ENCODE data around the gene AGBL1. TPM values are rescaled to one million over a fixed set of nuclear protein-coding genes. Genes with fewer than 3 reads are reported as not detected.

AGBL1 gene
- total RNA-seq, 1 donor from 2014 or later: 0.14 TPM

GRCh38 chr15:86062646-86063243 lies 16.9 kb upstream of the AGBL1 start:
- no peak for DNase-seq (ENCODE audit: low spot score)
- H3K36me3 Mint-ChIP-seq (ENCODE audit: low read depth): no peaks in the 10 kb centered on the region
- H3K9me3 Mint-ChIP-seq: no peaks in the 10 kb centered on the region
- no peaks in the 10 kb centered on the region for H3K27me3 Mint-ChIP-seq (ENCODE audit: low read depth)
- intact Hi-C loops (cut with micrococcal nuclease): no loop called here
- no peak overlapping the region for H3K27ac Mint-ChIP-seq
- H3K4me3 Mint-ChIP-seq (ENCODE audit: low read depth): no peak overlapping the region
- no peaks in the 10 kb centered on the region for H3K4me1 Mint-ChIP-seq (ENCODE audit: low read depth)

GRCh38 chr15:86063356-86064095 lies 16.1 kb upstream of the AGBL1 start:
- no peaks in the 10 kb centered on the region for H3K9me3 Mint-ChIP-seq
- no peak for DNase-seq (ENCODE audit: low spot score)
- no peaks in the 10 kb centered on the region for H3K27me3 Mint-ChIP-seq (ENCODE audit: low read depth)
- intact Hi-C loops (cut with micrococcal nuclease): no loop called here
- H3K4me1 Mint-ChIP-seq (ENCODE audit: low read depth): no peaks in the 10 kb centered on the region
- H3K27ac Mint-ChIP-seq: no peak overlapping the region
- H3K36me3 Mint-ChIP-seq (ENCODE audit: low read depth): no peaks in the 10 kb centered on the region
- no peak overlapping the region for H3K4me3 Mint-ChIP-seq (ENCODE audit: low read depth)

- Mint-ChIP-seq H3K27ac (no peak overlapping the region), H3K36me3 (ENCODE audit: low read depth) (no peaks in the 10 kb centered on the region), H3K27me3 (ENCODE audit: low read depth) (no peaks in the 10 kb centered on the region), H3K4me3 (ENCODE audit: low read depth) (no peak overlapping the region), H3K9me3 (no peaks in the 10 kb centered on the region), H3K4me1 (ENCODE audit: low read depth) (no peaks in the 10 kb centered on the region)
- intact Hi-C loops (cut with micrococcal nuclease): no loop called here
- DNase-seq (ENCODE audit: low spot score): no peak
Measured at GRCh38 chr15:86064326-86064725, 15.3 kb upstream of the AGBL1 start.

GRCh38 chr15:86066174-86066834 lies 13.4 kb upstream of the AGBL1 start:
- no peaks in the 10 kb centered on the region for H3K36me3 Mint-ChIP-seq (ENCODE audit: low read depth)
- no peak for DNase-seq (ENCODE audit: low spot score)
- H3K9me3 Mint-ChIP-seq: no peaks in the 10 kb centered on the region
- H3K27ac Mint-ChIP-seq: no peak overlapping the region
- no peaks in the 10 kb centered on the region for H3K27me3 Mint-ChIP-seq (ENCODE audit: low read depth)
- intact Hi-C loops (cut with micrococcal nuclease): no loop called here
- no peaks in the 10 kb centered on the region for H3K4me1 Mint-ChIP-seq (ENCODE audit: low read depth)
- H3K4me3 Mint-ChIP-seq (ENCODE audit: low read depth): no peak overlapping the region

GRCh38 chr15:86073281-86073680 lies 6.4 kb upstream of the AGBL1 start:
- no peak for DNase-seq (ENCODE audit: low spot score)
- Mint-ChIP-seq H3K27ac (no peak overlapping the region), H3K27me3 (ENCODE audit: low read depth) (no peaks in the 10 kb centered on the region), H3K4me1 (ENCODE audit: low read depth) (no peaks in the 10 kb centered on the region), H3K9me3 (no peaks in the 10 kb centered on the region), H3K36me3 (ENCODE audit: low read depth) (no peaks in the 10 kb centered on the region), H3K4me3 (ENCODE audit: low read depth) (no peak overlapping the region)
- intact Hi-C loops (cut with micrococcal nuclease): no loop called here

DNA sequence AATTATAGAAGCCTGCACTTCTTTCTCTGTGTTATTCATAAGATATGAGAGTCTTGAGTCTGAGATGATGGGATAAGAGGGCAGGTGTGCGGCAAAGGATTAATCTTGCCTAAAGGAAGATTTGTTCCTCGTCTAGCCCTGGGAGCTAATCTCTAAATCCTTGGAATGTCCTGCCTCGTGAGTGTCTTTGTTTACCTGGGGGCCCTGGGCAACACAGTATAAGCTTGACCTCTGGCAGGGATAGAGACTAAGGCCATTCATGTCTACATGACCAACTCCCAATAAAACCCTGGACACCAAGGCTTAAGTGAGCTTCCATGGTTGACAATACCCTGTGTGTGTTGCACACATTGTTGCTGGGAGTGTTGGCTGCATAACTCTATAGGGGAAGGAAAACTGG lies 3.2 kb upstream of the AGBL1 start:
- H3K4me3 Mint-ChIP-seq (ENCODE audit: low read depth): no peak overlapping the region
- no peaks in the 10 kb centered on the region for H3K27me3 Mint-ChIP-seq (ENCODE audit: low read depth)
- no peaks in the 10 kb centered on the region for H3K36me3 Mint-ChIP-seq (ENCODE audit: low read depth)
- no peaks in the 10 kb centered on the region for H3K4me1 Mint-ChIP-seq (ENCODE audit: low read depth)
- H3K27ac Mint-ChIP-seq: no peak overlapping the region
- DNase-seq (ENCODE audit: low spot score): no peak
- no peaks in the 10 kb centered on the region for H3K9me3 Mint-ChIP-seq
- intact Hi-C loops (cut with micrococcal nuclease): no loop called here

- no peaks in the 10 kb centered on the region for H3K9me3 Mint-ChIP-seq
- H3K4me1 Mint-ChIP-seq (ENCODE audit: low read depth): no peaks in the 10 kb centered on the region
- H3K36me3 Mint-ChIP-seq (ENCODE audit: low read depth): no peaks in the 10 kb centered on the region
- no peak overlapping the region for H3K4me3 Mint-ChIP-seq (ENCODE audit: low read depth)
- no peak overlapping the region for H3K27ac Mint-ChIP-seq
- H3K27me3 Mint-ChIP-seq (ENCODE audit: low read depth): no peaks in the 10 kb centered on the region
- DNase-seq (ENCODE audit: low spot score): no peak
- intact Hi-C loops (cut with micrococcal nuclease): no loop called here
Measured at GRCh38 chr15:86077070-86077469, 2.6 kb upstream of the AGBL1 start.

- Mint-ChIP-seq H3K27ac (no peak overlapping the region), H3K4me1 (ENCODE audit: low read depth) (no peaks in the 10 kb centered on the region), H3K27me3 (ENCODE audit: low read depth) (peaks cover 9% of the 10 kb centered on the region), H3K36me3 (ENCODE audit: low read depth) (no peaks in the 10 kb centered on the region), H3K9me3 (no peaks in the 10 kb centered on the region), H3K4me3 (ENCODE audit: low read depth) (no peak overlapping the region)
- intact Hi-C loops (cut with micrococcal nuclease): no loop called here
- no peak for DNase-seq (ENCODE audit: low spot score)
Measured at GRCh38 chr15:86080302-86080701, 631 bp downstream of the AGBL1 start.

DNA sequence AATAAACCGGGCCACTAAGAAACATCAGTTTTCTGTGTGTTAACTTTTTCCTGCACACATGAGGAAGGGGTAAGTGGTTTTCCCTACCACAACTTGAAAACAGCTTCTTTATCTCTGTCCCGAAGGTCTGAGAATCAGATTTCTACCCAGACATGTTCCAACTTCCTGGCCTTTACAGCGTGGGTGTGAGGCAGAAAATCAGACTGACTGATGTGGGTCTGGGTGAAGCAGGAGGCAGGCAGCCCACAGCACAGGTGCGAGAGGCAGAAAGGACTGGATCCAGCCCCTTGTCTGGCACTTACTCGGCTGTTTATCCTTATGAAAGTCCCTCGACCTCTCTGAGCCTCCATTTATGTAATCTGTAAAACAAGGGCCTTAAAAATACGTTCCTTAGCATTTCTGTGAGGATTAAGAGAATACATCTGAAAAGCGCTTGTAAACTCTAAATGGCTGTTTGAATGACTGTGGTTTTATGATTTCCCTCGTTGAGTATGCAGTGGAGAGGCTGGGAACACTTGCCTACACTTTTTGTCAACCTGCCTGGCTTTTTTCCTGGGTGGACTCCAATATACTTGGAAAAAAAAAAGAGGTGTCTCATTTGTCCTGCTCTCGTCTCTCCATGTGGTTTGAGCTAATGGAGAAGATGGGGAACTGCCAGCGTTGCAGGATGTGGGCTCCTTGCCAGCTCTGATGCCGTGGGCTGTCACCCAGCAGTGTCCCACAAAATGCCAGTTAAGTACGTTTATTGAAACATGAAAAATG lies 3.1 kb downstream of the AGBL1 start:
- H3K36me3 Mint-ChIP-seq (ENCODE audit: low read depth): no peaks in the 10 kb centered on the region
- peaks cover 9% of the 10 kb centered on the region for H3K27me3 Mint-ChIP-seq (ENCODE audit: low read depth)
- H3K4me1 Mint-ChIP-seq (ENCODE audit: low read depth): no peaks in the 10 kb centered on the region
- intact Hi-C loops (cut with micrococcal nuclease): no loop called here
- H3K27ac Mint-ChIP-seq: no peak overlapping the region
- no peak overlapping the region for H3K4me3 Mint-ChIP-seq (ENCODE audit: low read depth)
- DNase-seq (ENCODE audit: low spot score): no peak
- H3K9me3 Mint-ChIP-seq: no peaks in the 10 kb centered on the region

- Mint-ChIP-seq H3K4me3 (ENCODE audit: low read depth) (no peak overlapping the region), H3K27me3 (ENCODE audit: low read depth) (peaks cover 10% of the 10 kb centered on the region), H3K9me3 (no peaks in the 10 kb centered on the region), H3K36me3 (ENCODE audit: low read depth) (no peaks in the 10 kb centered on the region), H3K4me1 (ENCODE audit: low read depth) (no peaks in the 10 kb centered on the region), H3K27ac (no peak overlapping the region)
- intact Hi-C loops (cut with micrococcal nuclease): no loop called here
- no peak for DNase-seq (ENCODE audit: low spot score)
Measured at GRCh38 chr15:86087808-86088207, 8.1 kb downstream of the AGBL1 start.

DNA sequence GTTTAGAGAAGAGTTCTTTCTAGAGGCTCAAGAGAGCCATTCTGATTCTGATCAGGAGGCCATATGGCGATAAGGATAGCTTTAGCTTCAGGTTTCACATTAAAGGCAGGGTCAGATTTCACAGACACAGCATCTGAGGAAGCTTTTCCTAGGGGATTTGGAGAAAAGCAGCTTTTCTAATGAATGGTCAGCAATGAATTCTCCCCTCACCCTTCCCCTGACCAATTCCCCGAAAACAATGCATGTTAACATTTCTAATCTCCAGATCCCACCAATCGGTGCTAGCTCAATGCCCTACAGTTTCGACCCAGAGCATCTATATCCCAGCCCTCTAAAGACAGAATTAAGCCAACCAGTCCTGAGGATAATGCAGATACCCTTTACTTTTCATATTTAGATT lies 9.8 kb downstream of the AGBL1 start:
- Mint-ChIP-seq H3K27ac (no peak overlapping the region), H3K4me1 (ENCODE audit: low read depth) (no peaks in the 10 kb centered on the region), H3K27me3 (ENCODE audit: low read depth) (peaks cover 2% of the 10 kb centered on the region), H3K36me3 (ENCODE audit: low read depth) (no peaks in the 10 kb centered on the region), H3K4me3 (ENCODE audit: low read depth) (no peak overlapping the region), H3K9me3 (no peaks in the 10 kb centered on the region)
- no peak for DNase-seq (ENCODE audit: low spot score)
- intact Hi-C loops (cut with micrococcal nuclease): no loop called here

GRCh38 chr15:86101818-86102217 lies 22.1 kb downstream of the AGBL1 start:
- no peaks in the 10 kb centered on the region for H3K36me3 Mint-ChIP-seq (ENCODE audit: low read depth)
- intact Hi-C loops (cut with micrococcal nuclease): no loop called here
- H3K9me3 Mint-ChIP-seq: peaks cover 5% of the 10 kb centered on the region
- peaks cover 8% of the 10 kb centered on the region for H3K27me3 Mint-ChIP-seq (ENCODE audit: low read depth)
- peaks cover 5% of the 10 kb centered on the region for H3K4me1 Mint-ChIP-seq (ENCODE audit: low read depth)
- no peak for DNase-seq (ENCODE audit: low spot score)
- H3K27ac Mint-ChIP-seq: no peak overlapping the region
- H3K4me3 Mint-ChIP-seq (ENCODE audit: low read depth): no peak overlapping the region

DNA sequence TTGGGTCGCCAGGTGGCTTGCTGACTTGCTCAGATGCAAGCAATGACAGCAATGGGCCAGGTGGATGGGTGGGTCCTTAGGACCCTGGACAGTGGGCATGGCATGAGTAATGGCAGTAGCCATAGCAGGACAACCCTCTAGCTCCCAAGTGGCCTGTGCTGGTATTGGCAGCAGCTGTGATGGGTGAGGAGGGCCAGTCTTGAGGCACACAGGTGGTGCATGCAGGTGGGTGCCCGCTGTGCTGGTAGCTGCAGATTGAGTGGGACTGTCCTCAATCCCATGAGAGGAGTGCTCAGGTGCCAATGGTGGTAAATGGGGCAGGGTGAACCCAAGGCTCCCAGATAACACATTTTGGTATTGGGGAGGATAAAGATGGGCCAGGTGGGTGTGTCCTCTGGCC lies 24.2 kb downstream of the AGBL1 start:
- Mint-ChIP-seq H3K27ac (no peak overlapping the region), H3K4me1 (ENCODE audit: low read depth) (peaks cover 5% of the 10 kb centered on the region), H3K4me3 (ENCODE audit: low read depth) (no peak overlapping the region), H3K27me3 (ENCODE audit: low read depth) (peaks cover 5% of the 10 kb centered on the region), H3K36me3 (ENCODE audit: low read depth) (no peaks in the 10 kb centered on the region), H3K9me3 (peaks cover 5% of the 10 kb centered on the region)
- intact Hi-C loops (cut with micrococcal nuclease): no loop called here
- no peak for DNase-seq (ENCODE audit: low spot score)
